OCI-LY7 (cell line): ENCODE results near the gene ISG20L2. TPM values are rescaled to one million over a fixed set of nuclear protein-coding genes. Genes with fewer than 3 reads are reported as not detected.

Source experiments
- BruUV-seq: library from RNA; stranded (reverse); fragments of 400-500 nt; replicated peaks from 2 replicates; lab custom pipeline; 2021; lab: Mats Ljungman, UMichigan
- CTCF ChIA-PET: fragments of 300-600 bp; sonication (Branson Sonifier 250); formaldehyde crosslinking; loops from one replicate; lab custom pipeline; 2022; ENCODE audit warnings: antibody characterized with exemption; ENCODE audit not compliant: unreplicated experiment; lab: Charles Lee
- POLR2A ChIA-PET: fragments of 300-600 bp; sonication (Branson Sonifier 250); formaldehyde crosslinking; loops from one replicate; lab custom pipeline; 2022; ENCODE audit warnings: antibody characterized with exemption; lab: Charles Lee
- DNase-seq: peaks from one replicate; pipeline ENCODE4 v3.0.0-alpha.2; 2015; ENCODE audit warnings: low spot score
- H2AFZ ChIP-seq: fragments of 200-600 bp; sonication (generic), shearing (Covaris generic); 2 replicates; pipeline ENCODE4 v1.6.1; 2014; ENCODE audit warnings: mild to moderate bottlenecking, antibody characterized with exemption, low read length, moderate library complexity
- H3K27ac ChIP-seq: fragments of 200-600 bp; sonication (generic); 2 replicates; pipeline ENCODE4 v1.5.1; 2014; ENCODE audit warnings: mixed run types, low read depth, mild to moderate bottlenecking, moderate library complexity, low read length, inconsistent platforms; ENCODE audit not compliant: poor library complexity, severe bottlenecking
- H3K36me3 ChIP-seq: fragments of 200-600 bp; sonication (generic); 2 replicates; pipeline ENCODE4 v1.6.1; 2014; ENCODE audit warnings: mild to moderate bottlenecking, antibody characterized with exemption, low read length, moderate library complexity, mixed read lengths; ENCODE audit not compliant: insufficient read depth
- H3K4me1 ChIP-seq: fragments of 200-600 bp; sonication (generic); 2 replicates; pipeline ENCODE4 v1.5.1; 2014; ENCODE audit warnings: mild to moderate bottlenecking, low read length; ENCODE audit not compliant: insufficient read depth, poor library complexity, severe bottlenecking
- H3K4me2 ChIP-seq: fragments of 200-600 bp; sonication (generic); 2 replicates; pipeline ENCODE4 v1.6.1; 2014; ENCODE audit warnings: mild to moderate bottlenecking, low read length
- H3K4me3 ChIP-seq: fragments of 200-600 bp; sonication (generic); 2 replicates; pipeline ENCODE4 v1.5.1; 2014; ENCODE audit warnings: mild to moderate bottlenecking, low read depth, low read length; ENCODE audit not compliant: poor library complexity, severe bottlenecking
- H3K79me2 ChIP-seq: fragments of 200-600 bp; sonication (generic); 2 replicates; pipeline ENCODE4 v1.6.1; 2016; ENCODE audit warnings: low read depth, mild to moderate bottlenecking, low read length, moderate library complexity, mixed read lengths; ENCODE audit not compliant: insufficient read depth
- H3K9me2 ChIP-seq: fragments of 200-600 bp; sonication (generic); 2 replicates; pipeline ENCODE4 v1.6.1; 2016; ENCODE audit warnings: mild to moderate bottlenecking, low read length, mixed read lengths; ENCODE audit not compliant: insufficient read depth
- H3K9me3 ChIP-seq: fragments of 200-600 bp; sonication (generic); 2 replicates; pipeline ENCODE4 v1.6.1; 2014; ENCODE audit warnings: mild to moderate bottlenecking, mixed run types, low read length, mixed read lengths
- H4K20me1 ChIP-seq: fragments of 200-600 bp; sonication (generic); 2 replicates; pipeline ENCODE4 v1.6.1; 2014; ENCODE audit warnings: mild to moderate bottlenecking, antibody characterized with exemption, low read length, moderate library complexity, mixed read lengths; ENCODE audit not compliant: insufficient read depth
- CTCF ChIP-seq: fragments of 200-600 bp; sonication (generic); conservative IDR thresholded peaks from 2 replicates; pipeline ENCODE4 v1.5.1; 2014; ENCODE audit warnings: mild to moderate bottlenecking, antibody characterized with exemption, low read length, moderate library complexity, mixed read lengths
- EZH2phosphoT487 ChIP-seq: fragments of 200-600 bp; sonication (generic); IDR thresholded peaks from 2 replicates; pipeline ENCODE4 v1.6.1; 2018; ENCODE audit warnings: low read depth, borderline replicate concordance, mild to moderate bottlenecking, mixed run types, antibody characterized with exemption, low read length, moderate library complexity, mixed read lengths
- intact Hi-C: fragments of 100-400 bp; cut with micrococcal nuclease; formaldehyde crosslinking; loops from one replicate; pipeline ENCODE4 v1.10.0; 2022; ENCODE audit not compliant: unreplicated experiment
- total RNA-seq, 2 experiments: library from RNA; depleted of rRNA in 1 of 2; stranded (reverse); fragments of >200 nt in 1 of 2; shearing (Covaris generic) in 1 of 2; gene quantifications; 2 replicates each; pipeline ENCODE4 v1.2.3, GENCODE V29; 2014 to 2022

The ISG20L2 gene
- total RNA-seq, 2 experiments from 2014 or later = 37.9 to 74.1 TPM

DNA sequence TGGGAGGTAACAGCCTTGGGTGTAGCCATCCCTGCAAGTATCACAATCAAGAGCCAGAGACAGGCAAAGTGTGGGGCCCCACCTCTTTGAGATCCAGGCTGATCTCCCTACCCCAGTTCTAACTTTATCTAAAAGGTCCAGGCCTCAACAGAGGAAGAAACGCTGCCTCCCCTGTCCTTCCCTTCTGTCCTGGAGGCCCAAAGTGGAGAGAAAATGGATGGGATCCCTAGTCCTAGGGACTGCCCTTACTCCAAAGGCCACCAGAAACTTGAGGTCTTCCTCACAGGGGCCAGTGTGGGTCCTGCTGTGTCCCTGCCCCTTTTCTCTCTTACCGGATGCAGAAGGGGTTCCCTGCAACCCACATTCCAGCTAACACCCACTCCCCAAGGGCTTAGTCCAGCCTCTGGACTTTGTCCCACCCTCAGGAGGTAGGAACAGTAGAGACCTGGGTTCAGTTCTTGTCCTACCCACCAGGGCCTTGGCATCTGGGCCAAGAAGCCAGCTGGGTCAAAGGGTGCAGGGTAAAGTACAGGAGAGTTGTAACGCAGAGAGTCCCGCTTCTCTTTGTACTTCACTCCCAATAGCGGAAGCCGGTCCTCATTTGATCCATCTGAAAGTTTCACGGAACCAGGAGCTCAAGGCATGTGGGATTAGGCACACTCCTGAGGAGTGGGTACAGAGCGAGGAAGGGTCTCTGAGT is 21.0 kb upstream of the ISG20L2 start:
- CTCF ChIA-PET = interaction anchor here (1.0 kb wide), 1 partner anchor 23 kb away, joined by 4 read pairs; no protein-coding TSS in a partner anchor
- Histone ChIP-seq H3K4me2 (peak overlapping the region; percentile 99), H4K20me1 (peaks cover 9% of the 10 kb centered on the region; the same call in 1 of the 2 replicates), H3K9me2 (no peaks in the 10 kb centered on the region), H3K9me3 (no peaks in the 10 kb centered on the region), H3K4me3 (peak overlapping the region; percentile 85), H3K79me2 (peaks cover 77% of the 10 kb centered on the region), H3K36me3 (peaks cover 58% of the 10 kb centered on the region), H3K27ac (peak overlapping the region; percentile 81), H3K4me1 (peaks cover 50% of the 10 kb centered on the region), H2AFZ (no peak overlapping the region)
- intact Hi-C loops = loop anchor here (10.0 kb wide), 1 partner anchor 245 kb away; the partner anchor contains the start of gene MEF2D
- no TSS peak for BruUV-seq
- no peak for TF ChIP-seq CTCF
- TF ChIP-seq EZH2phosphoT487 = no peak
- DNase-seq = no peak
- POLR2A ChIA-PET = interaction anchor here (1.3 kb wide), 1 partner anchor 21 kb away, joined by 4 read pairs; the partner anchor contains the start of genes ISG20L2 and METTL25B

DNA sequence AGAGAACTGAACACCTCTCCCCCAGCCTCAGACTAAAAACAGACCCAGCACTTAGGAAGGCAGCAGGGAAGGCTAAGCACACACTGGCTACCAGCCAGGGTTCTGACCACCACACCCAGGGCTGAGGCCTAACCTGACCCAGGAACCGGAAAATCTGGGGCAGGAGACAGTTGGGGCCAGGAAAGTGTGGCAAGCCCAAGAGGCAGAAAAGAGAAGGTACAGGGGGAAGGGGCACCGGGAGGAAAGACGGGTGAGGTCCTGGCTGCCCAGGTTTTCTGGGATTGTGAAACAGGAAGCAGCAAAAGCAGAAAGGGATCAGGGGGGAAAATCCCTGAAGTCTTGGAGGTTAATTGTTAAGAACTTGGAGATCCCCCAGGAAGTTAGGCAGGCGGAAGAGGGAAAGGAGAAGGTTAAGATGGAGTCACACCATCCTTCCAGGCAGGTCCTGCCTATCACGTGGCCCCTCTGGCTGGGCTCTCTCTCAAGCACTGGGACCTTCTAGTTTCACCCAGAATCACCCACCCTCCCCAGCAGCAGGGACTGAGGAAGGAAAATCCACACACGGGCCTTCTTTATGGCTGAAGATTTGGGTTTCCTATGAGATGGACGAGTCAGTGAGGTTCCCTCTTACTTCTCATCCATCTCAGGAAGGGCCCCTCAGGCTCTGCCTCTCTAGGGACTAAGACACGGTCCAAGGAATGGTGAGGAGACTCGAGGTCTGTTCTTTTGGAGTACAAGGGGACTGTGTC is 20.3 kb upstream of the ISG20L2 start:
- no peak overlapping the region for H2AFZ ChIP-seq
- intact Hi-C loops = no loop called here
- H3K4me2 ChIP-seq = peak overlapping the region; percentile 99
- H3K4me3 ChIP-seq = peak overlapping the region; percentile 85
- H3K4me1 ChIP-seq = peaks cover 50% of the 10 kb centered on the region
- H3K9me3 ChIP-seq = no peaks in the 10 kb centered on the region
- no peaks in the 10 kb centered on the region for H3K9me2 ChIP-seq
- ChIA-PET CTCF (no interaction called here), POLR2A (interaction anchor here (1.3 to 1.5 kb wide), 2 partner anchors 19 to 21 kb away, joined by 4 to 6 read pairs; partner anchors contain the start of genes ISG20L2 and METTL25B)
- no peak for DNase-seq
- H3K27ac ChIP-seq = peak overlapping the region; percentile 81
- H4K20me1 ChIP-seq = peaks cover 9% of the 10 kb centered on the region; the same call in 1 of the 2 replicates
- H3K36me3 ChIP-seq = peaks cover 63% of the 10 kb centered on the region
- no peak for TF ChIP-seq CTCF
- TF ChIP-seq EZH2phosphoT487 = no peak
- peaks cover 77% of the 10 kb centered on the region for H3K79me2 ChIP-seq
- BruUV-seq = no TSS peak
